Measurements from ENCODE around the gene SLC38A3.

DNA sequence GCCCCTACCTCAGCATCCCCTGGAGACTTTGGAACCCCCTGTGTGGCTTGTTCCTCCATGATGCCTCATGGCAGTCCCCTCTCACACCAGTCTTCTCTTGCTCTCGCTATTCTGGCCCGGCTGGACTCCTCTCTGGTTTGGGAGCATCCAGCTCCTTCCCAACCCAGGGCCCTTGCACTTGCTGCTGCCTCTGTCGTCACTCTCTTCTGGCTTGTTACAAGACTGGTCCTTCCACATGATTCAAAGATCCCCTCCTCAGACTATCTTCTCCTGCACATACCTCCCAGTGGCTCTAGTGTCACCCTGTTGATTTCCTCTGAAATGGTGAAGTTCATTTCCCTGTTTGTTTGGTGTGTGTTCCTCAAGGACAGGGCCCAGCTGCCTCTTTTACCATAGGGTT is 24.4 kb downstream of the SLC38A3 start:
- TF ChIP-seq POLR2A (IDR thresholded peaks at IDR 0.05): no peak
- TF ChIP-seq, protein P1, sequence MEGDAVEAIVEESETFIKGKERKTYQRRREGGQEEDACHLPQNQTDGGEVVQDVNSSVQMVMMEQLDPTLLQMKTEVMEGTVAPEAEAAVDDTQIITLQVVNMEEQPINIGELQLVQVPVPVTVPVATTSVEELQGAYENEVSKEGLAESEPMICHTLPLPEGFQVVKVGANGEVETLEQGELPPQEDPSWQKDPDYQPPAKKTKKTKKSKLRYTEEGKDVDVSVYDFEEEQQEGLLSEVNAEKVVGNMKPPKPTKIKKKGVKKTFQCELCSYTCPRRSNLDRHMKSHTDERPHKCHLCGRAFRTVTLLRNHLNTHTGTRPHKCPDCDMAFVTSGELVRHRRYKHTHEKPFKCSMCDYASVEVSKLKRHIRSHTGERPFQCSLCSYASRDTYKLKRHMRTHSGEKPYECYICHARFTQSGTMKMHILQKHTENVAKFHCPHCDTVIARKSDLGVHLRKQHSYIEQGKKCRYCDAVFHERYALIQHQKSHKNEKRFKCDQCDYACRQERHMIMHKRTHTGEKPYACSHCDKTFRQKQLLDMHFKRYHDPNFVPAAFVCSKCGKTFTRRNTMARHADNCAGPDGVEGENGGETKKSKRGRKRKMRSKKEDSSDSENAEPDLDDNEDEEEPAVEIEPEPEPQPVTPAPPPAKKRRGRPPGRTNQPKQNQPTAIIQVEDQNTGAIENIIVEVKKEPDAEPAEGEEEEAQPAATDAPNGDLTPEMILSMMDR (IDR thresholded peaks at IDR 0.05): no peak
